HepG2 (cell line): Measurements from ENCODE around the gene ABHD1. TPM values are rescaled to one million over a fixed set of nuclear protein-coding genes. Genes with fewer than 3 reads are reported as not detected.

Experiments
- ATF7-NPFF ChIP-seq: sonication (generic); formaldehyde crosslinking; IDR thresholded peaks from 2 replicates; pipeline ENCODE4 v1.8.1; 2023; ENCODE audit warnings: mild to moderate bottlenecking, low read depth, missing genetic modification reagents, moderate library complexity
- GABPB1 ChIP-seq: IDR thresholded peaks from 2 replicates; pipeline ENCODE4 v1.6.1; 2016; ENCODE audit warnings: mild to moderate bottlenecking, missing genetic modification reagents, moderate library complexity, missing compliant biosample characterization
- JUN ChIP-seq: sonication (generic); formaldehyde crosslinking; IDR thresholded peaks from 2 replicates; pipeline ENCODE4 v1.4.0; 2020; ENCODE audit warnings: mild to moderate bottlenecking, missing genetic modification reagents
- MAZ ChIP-seq, 2 experiments: sonication (generic) in 1 of 2; formaldehyde crosslinking in 1 of 2; IDR thresholded peaks; 2 replicates each; pipeline versions ENCODE4 v1.5.0 to v1.6.1; 2012 to 2020; ENCODE audit warnings: low read depth in 2 of 2, mild to moderate bottlenecking in 2 of 2, borderline replicate concordance in 1 of 2, improper control_type of control experiment in 1 of 2, low read length in 1 of 2, missing genetic modification reagents in 1 of 2, moderate library complexity in 1 of 2
- NCOA2 ChIP-seq: sonication (generic); formaldehyde crosslinking; IDR thresholded peaks from 2 replicates; pipeline ENCODE4 v1.8.0; 2022; ENCODE audit warnings: inconsistent platforms
- NCOR1 ChIP-seq: fragments of 200-600 bp; sonication (generic); IDR thresholded peaks from 2 replicates; pipeline ENCODE4 v1.7.0; 2017; ENCODE audit warnings: antibody characterized with exemption, low read length, borderline replicate concordance
- ZNF333 ChIP-seq: sonication (generic); formaldehyde crosslinking; IDR thresholded peaks from 2 replicates; pipeline ENCODE4 v1.4.0; 2020; ENCODE audit warnings: mild to moderate bottlenecking, missing genetic modification reagents, borderline replicate concordance
- ZNF44 ChIP-seq: sonication (generic); formaldehyde crosslinking; IDR thresholded peaks from 2 replicates; pipeline ENCODE4 v1.5.1; 2020; ENCODE audit warnings: mild to moderate bottlenecking, missing genetic modification reagents
- ZNF556 ChIP-seq: sonication (generic); formaldehyde crosslinking; IDR thresholded peaks from 2 replicates; pipeline ENCODE4 v1.4.0; 2020; ENCODE audit warnings: mild to moderate bottlenecking, missing genetic modification reagents, borderline replicate concordance
- ZNF619 ChIP-seq: sonication (generic); formaldehyde crosslinking; IDR thresholded peaks from 2 replicates; pipeline ENCODE4 v1.4.0; 2020; ENCODE audit warnings: mild to moderate bottlenecking, missing genetic modification reagents
- ZNF660 ChIP-seq: sonication (generic); formaldehyde crosslinking; IDR thresholded peaks from 2 replicates; pipeline ENCODE4 v1.5.1; 2020; ENCODE audit warnings: mild to moderate bottlenecking, low read depth, missing genetic modification reagents, borderline replicate concordance
- polyA plus RNA-seq, 8 experiments: library from polyadenylated mRNA; depleted of rRNA in 3 of 8; stranded (reverse) in 7 of 8; unstranded in 1 of 8; fragments of >200 nt; fragmentation: Illumina TruSeq in 4 of 8; extraction: Trizol in 4 of 8; gene quantifications; 2 replicates each; pipeline versions ENCODE4 v1.2.1 to v1.2.3, GENCODE V29; 2011 to 2016; ENCODE audit warnings: low read depth in 4 of 8, missing spikeins in 1 of 8, mixed read lengths in 1 of 8; ENCODE audit not compliant: insufficient read depth in 1 of 8
- total RNA-seq, 5 experiments: library from RNA; depleted of rRNA; stranded (reverse); fragments of >200 nt; fragmentation: Illumina TruSeq; extraction: Trizol; gene quantifications; 2 replicates each; pipeline ENCODE4 v1.2.3, GENCODE V29; 2016; ENCODE audit warnings: low read depth in 1 of 5
- TF ChIP-seq, protein P1 (sequence below): sonication (generic); formaldehyde crosslinking; IDR thresholded peaks from 2 replicates; pipeline ENCODE4 v1.5.0; 2020; ENCODE audit warnings: mild to moderate bottlenecking, missing genetic modification reagents
- TF ChIP-seq, protein P2 (sequence below): sonication (generic); formaldehyde crosslinking; IDR thresholded peaks from 2 replicates; pipeline ENCODE4 v1.8.0; 2022; ENCODE audit warnings: low read depth, missing genetic modification reagents
- TF ChIP-seq, protein P3 (sequence below): sonication (generic); formaldehyde crosslinking; IDR thresholded peaks from 2 replicates; pipeline ENCODE4 v1.5.0; 2020; ENCODE audit warnings: missing genetic modification reagents
- TF ChIP-seq, protein P4 (sequence below): sonication (generic); formaldehyde crosslinking; IDR thresholded peaks from 2 replicates; pipeline ENCODE4 v1.4.0; 2020; ENCODE audit warnings: mild to moderate bottlenecking, low read depth, missing genetic modification reagents
- TF ChIP-seq, protein P5 (sequence below): sonication (generic); formaldehyde crosslinking; IDR thresholded peaks from 2 replicates; pipeline ENCODE4 v1.4.0; 2020; ENCODE audit warnings: missing genetic modification reagents
- TF ChIP-seq, protein P6 (sequence below): sonication (generic); formaldehyde crosslinking; conservative IDR thresholded peaks from 2 replicates; pipeline ENCODE4 v1.8.0; 2022; ENCODE audit warnings: mild to moderate bottlenecking, moderate library complexity, missing genetic modification reagents

The ABHD1 gene
- total and polyA plus RNA-seq, 2 of the 13 experiments (the other 11 are each of a cell fraction or from before 2014, with no cell fraction given): 0.04 to 0.81 TPM

DNA sequence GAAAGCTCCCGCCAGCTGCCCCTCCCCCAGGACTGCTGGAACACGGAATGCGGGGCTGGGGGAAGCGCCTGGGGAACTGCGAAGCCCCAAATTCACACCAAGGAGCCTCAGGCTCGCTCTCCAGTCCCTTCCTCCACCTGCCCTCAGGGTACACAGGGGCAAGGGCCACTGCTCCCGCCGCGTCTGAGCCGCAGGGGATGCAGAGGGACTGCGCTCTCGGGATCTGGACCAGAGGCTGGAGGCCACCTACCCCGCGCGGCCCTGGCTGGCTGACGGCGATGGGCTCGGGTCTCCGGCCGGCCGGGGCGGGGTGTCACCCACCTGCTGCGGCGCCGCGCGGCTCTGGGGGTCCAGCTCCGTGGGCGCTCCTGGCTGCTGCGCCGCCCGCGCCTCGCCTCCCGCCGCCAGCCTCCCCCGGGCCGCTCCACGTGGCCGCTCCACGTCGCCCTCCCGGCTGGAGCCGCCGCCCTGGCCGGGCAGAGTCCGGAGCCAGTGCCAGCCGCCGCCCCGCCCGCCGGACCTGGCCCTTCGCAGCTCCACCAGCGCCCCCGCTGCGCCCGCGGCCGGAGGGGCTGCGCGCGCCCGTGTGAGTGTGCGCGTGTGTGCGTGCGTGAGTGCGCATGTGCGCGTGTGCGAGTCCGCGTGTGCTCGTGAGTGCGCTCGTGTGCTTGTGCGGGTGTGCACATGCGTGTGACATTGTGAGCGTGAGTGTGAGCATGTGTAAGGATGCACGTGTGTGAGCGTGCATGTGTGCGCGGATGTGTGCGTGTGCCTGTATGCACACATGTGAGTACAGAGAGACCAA, 4.9 kb upstream of the ABHD1 start, which contains the start of gene CGREF1 (continued):
- TF ChIP-seq JUN (CRISPR knock-in tag) (no peak), ZNF333 (CRISPR knock-in tag) (peak; percentile 87; the same call in 1 of the 2 replicates), NCOR1 (no peak), GABPB1 (CRISPR knock-in tag) (peak; percentile 54; the same call in 1 of the 2 replicates), NCOA2 (CRISPR knock-in tag) (no peak), ZNF44 (CRISPR knock-in tag) (no peak), ZNF619 (CRISPR knock-in tag) (no peak), MAZ (IDR thresholded peaks at IDR 0.05; ENCODE audit: borderline replicate concordance, low read depth, low read length) (no peak; the same call in 1 of the 2 replicates), MAZ (CRISPR knock-in tag; IDR thresholded peaks at IDR 0.05; ENCODE audit: low read depth) (peak; percentile 59), ZNF556 (CRISPR knock-in tag) (0 out of 2 replicates have a peak, but pooled peaks have one; percentile 56), ZNF660 (CRISPR knock-in tag) (0 out of 2 replicates have a peak, but pooled peaks have one; percentile 39), ATF7-NPFF (CRISPR knock-in tag) (peak; percentile 71)
- TF ChIP-seq, protein P1, sequence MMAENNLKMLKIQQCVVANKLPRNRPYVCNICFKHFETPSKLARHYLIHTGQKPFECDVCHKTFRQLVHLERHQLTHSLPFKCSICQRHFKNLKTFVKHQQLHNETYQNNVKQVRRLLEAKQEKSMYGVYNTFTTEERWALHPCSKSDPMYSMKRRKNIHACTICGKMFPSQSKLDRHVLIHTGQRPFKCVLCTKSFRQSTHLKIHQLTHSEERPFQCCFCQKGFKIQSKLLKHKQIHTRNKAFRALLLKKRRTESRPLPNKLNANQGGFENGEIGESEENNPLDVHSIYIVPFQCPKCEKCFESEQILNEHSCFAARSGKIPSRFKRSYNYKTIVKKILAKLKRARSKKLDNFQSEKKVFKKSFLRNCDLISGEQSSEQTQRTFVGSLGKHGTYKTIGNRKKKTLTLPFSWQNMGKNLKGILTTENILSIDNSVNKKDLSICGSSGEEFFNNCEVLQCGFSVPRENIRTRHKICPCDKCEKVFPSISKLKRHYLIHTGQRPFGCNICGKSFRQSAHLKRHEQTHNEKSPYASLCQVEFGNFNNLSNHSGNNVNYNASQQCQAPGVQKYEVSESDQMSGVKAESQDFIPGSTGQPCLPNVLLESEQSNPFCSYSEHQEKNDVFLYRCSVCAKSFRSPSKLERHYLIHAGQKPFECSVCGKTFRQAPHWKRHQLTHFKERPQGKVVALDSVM: peak; percentile 47; the same call in 1 of the 2 replicates
- TF ChIP-seq, protein P2, sequence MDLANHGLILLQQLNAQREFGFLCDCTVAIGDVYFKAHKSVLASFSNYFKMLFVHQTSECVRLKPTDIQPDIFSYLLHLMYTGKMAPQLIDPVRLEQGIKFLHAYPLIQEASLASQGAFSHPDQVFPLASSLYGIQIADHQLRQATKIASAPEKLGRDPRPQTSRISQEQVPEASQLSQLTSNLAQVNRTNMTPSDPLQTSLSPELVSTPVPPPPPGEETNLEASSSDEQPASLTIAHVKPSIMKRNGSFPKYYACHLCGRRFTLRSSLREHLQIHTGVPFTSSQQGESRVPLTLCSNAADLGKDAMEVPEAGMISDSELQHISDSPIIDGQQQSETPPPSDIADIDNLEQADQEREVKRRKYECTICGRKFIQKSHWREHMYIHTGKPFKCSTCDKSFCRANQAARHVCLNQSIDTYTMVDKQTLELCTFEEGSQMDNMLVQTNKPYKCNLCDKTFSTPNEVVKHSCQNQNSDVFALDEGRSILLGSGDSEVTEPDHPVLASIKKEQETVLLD (CRISPR knock-in tag): peak; percentile 65; the same call in 1 of the 2 replicates
- TF ChIP-seq, protein P3, sequence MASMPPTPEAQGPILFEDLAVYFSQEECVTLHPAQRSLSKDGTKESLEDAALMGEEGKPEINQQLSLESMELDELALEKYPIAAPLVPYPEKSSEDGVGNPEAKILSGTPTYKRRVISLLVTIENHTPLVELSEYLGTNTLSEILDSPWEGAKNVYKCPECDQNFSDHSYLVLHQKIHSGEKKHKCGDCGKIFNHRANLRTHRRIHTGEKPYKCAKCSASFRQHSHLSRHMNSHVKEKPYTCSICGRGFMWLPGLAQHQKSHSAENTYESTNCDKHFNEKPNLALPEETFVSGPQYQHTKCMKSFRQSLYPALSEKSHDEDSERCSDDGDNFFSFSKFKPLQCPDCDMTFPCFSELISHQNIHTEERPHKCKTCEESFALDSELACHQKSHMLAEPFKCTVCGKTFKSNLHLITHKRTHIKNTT (CRISPR knock-in tag): no peak
- TF ChIP-seq, protein P4, sequence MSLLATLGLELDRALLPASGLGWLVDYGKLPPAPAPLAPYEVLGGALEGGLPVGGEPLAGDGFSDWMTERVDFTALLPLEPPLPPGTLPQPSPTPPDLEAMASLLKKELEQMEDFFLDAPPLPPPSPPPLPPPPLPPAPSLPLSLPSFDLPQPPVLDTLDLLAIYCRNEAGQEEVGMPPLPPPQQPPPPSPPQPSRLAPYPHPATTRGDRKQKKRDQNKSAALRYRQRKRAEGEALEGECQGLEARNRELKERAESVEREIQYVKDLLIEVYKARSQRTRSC (CRISPR knock-in tag): no peak
- TF ChIP-seq, protein P5, sequence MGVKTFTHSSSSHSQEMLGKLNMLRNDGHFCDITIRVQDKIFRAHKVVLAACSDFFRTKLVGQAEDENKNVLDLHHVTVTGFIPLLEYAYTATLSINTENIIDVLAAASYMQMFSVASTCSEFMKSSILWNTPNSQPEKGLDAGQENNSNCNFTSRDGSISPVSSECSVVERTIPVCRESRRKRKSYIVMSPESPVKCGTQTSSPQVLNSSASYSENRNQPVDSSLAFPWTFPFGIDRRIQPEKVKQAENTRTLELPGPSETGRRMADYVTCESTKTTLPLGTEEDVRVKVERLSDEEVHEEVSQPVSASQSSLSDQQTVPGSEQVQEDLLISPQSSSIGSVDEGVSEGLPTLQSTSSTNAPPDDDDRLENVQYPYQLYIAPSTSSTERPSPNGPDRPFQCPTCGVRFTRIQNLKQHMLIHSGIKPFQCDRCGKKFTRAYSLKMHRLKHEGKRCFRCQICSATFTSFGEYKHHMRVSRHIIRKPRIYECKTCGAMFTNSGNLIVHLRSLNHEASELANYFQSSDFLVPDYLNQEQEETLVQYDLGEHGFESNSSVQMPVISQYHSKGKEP (CRISPR knock-in tag): no peak
- TF ChIP-seq, protein P6, sequence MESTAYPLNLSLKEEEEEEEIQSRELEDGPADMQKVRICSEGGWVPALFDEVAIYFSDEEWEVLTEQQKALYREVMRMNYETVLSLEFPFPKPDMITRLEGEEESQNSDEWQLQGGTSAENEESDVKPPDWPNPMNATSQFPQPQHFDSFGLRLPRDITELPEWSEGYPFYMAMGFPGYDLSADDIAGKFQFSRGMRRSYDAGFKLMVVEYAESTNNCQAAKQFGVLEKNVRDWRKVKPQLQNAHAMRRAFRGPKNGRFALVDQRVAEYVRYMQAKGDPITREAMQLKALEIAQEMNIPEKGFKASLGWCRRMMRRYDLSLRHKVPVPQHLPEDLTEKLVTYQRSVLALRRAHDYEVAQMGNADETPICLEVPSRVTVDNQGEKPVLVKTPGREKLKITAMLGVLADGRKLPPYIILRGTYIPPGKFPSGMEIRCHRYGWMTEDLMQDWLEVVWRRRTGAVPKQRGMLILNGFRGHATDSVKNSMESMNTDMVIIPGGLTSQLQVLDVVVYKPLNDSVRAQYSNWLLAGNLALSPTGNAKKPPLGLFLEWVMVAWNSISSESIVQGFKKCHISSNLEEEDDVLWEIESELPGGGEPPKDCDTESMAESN: 0 out of 2 replicates have a peak, but pooled peaks have one; percentile 10
